GM12878 (cell line): ENCODE measurements around the gene PAK3. TPM values are rescaled to one million over a fixed set of nuclear protein-coding genes. Genes with fewer than 3 reads are reported as not detected.

Source experiments
- ATAC-seq: fragments of 200-7000 bp; cut with Tn5 transposase; 3 replicates; pipeline ENCODE4 v1.9.1; 2020; ENCODE audit warnings: mild to moderate bottlenecking, moderate library complexity
- BruUV-seq: library from RNA; stranded (reverse); fragments of 400-500 nt; replicated peaks from 2 replicates; lab custom pipeline; 2021; lab: Mats Ljungman, UMichigan
- CTCF ChIA-PET: fragments of 300-600 bp; sonication (Branson Sonifier 250); formaldehyde crosslinking; extraction: SDS; loops from one replicate; lab custom pipeline; 2021; ENCODE audit warnings: inconsistent platforms; lab: Yijun Ruan, JAX
- POLR2A ChIA-PET: fragments of 350-600 bp; formaldehyde crosslinking; extraction: SDS; loops from one replicate; lab custom pipeline; 2021; ENCODE audit warnings: inconsistent platforms; lab: Charles Lee
- RAD21 ChIA-PET: fragments of 300-600 bp; sonication (Branson Sonifier 250); formaldehyde crosslinking; loops from one replicate; lab custom pipeline; 2023; ENCODE audit warnings: antibody characterized with exemption; ENCODE audit not compliant: unreplicated experiment; lab: Charles Lee
- SMC1A ChIA-PET: fragments of 300-600 bp; sonication (Branson Sonifier 250); formaldehyde crosslinking; loops from one replicate; lab custom pipeline; 2023; ENCODE audit not compliant: unreplicated experiment, uncharacterized antibody; lab: Charles Lee
- DNase-seq: peaks from one replicate; pipeline ENCODE4 v3.0.0-alpha.2; 2011; ENCODE audit warnings: low read depth, low spot score
- FAIRE-seq: peaks from 3 replicates; lab custom pipeline; 2011; peaks lifted over from hg19 to GRCh38; lab: Jason Lieb, UNC
- H2AFZ ChIP-seq: 2 replicates; pipeline ENCODE4 v1.6.0; 2011; ENCODE audit warnings: low read depth, low read length, control low read depth; ENCODE audit not compliant: control insufficient read depth
- H3K27ac ChIP-seq: 2 replicates; pipeline ENCODE4 v1.5.1; 2011; ENCODE audit warnings: control low read depth; ENCODE audit not compliant: control insufficient read depth, insufficient read depth
- H3K27me3 ChIP-seq, 2 experiments: replicated peaks in 1 of 2; 2 replicates each; pipeline versions ENCODE4 v1.6.0 to v1.6.1; 2011; ENCODE audit warnings: low read length in 1 of 2; ENCODE audit not compliant: control insufficient read depth in 2 of 2, insufficient read depth in 2 of 2
- H3K36me3 ChIP-seq, 2 experiments: 2 replicates each; pipeline ENCODE4 v1.5.1; 2011; ENCODE audit warnings: low read length in 1 of 2; ENCODE audit not compliant: control insufficient read depth in 2 of 2, insufficient read depth in 2 of 2
- H3K4me1 ChIP-seq: 2 replicates; pipeline ENCODE4 v1.6.1; 2011; ENCODE audit warnings: mild to moderate bottlenecking, low read length, moderate library complexity, mixed read lengths; ENCODE audit not compliant: control insufficient read depth, insufficient read depth
- H3K4me2 ChIP-seq: 2 replicates; pipeline ENCODE4 v1.6.0; 2011; ENCODE audit warnings: control low read depth; ENCODE audit not compliant: control insufficient read depth, insufficient read depth
- H3K4me3 ChIP-seq: fragments of 200-600 bp; sonication (generic); 2 replicates; pipeline ENCODE4 v1.5.1; 2016
- H3K79me2 ChIP-seq: 2 replicates; pipeline ENCODE4 v1.6.0; 2011; ENCODE audit warnings: low read length; ENCODE audit not compliant: control insufficient read depth, insufficient read depth
- H3K9ac ChIP-seq: 2 replicates; pipeline ENCODE4 v1.8.0; 2011; ENCODE audit warnings: low read length, control low read depth, mixed read lengths; ENCODE audit not compliant: control insufficient read depth, insufficient read depth
- H3K9me3 ChIP-seq: replicated peaks from 3 replicates; pipeline ENCODE4 v1.5.1; 2011; ENCODE audit warnings: mild to moderate bottlenecking, low read length; ENCODE audit not compliant: control insufficient read depth, insufficient read depth
- H4K20me1 ChIP-seq: 2 replicates; pipeline ENCODE4 v1.6.0; 2011; ENCODE audit not compliant: control insufficient read depth, insufficient read depth
- CHD1 ChIP-seq: IDR thresholded peaks from 2 replicates; pipeline ENCODE4 v1.6.1; 2012; ENCODE audit warnings: low read depth, low read length, improper control_type of control experiment
- CTCF ChIP-seq, 3 experiments: IDR thresholded peaks in 2 of 3; conservative IDR thresholded peaks in 1 of 3; 2 replicates each; pipeline ENCODE4 v1.5.1; 2011; ENCODE audit warnings: low read depth in 3 of 3, low read length in 3 of 3, mild to moderate bottlenecking in 3 of 3, control low read depth in 2 of 3, moderate library complexity in 2 of 3, inconsistent platforms in 1 of 3, mixed read lengths in 1 of 3; ENCODE audit not compliant: control insufficient read depth in 2 of 3, insufficient read depth in 1 of 3; ENCODE audit errors: extremely low read depth in 1 of 3
- EZH2 ChIP-seq: IDR thresholded peaks from 2 replicates; pipeline ENCODE4 v1.6.1; 2012; ENCODE audit warnings: low read depth, mild to moderate bottlenecking, control low read depth, inconsistent platforms, low read length, borderline replicate concordance; ENCODE audit not compliant: control insufficient read depth
- GABPA ChIP-seq: IDR thresholded peaks from 2 replicates; pipeline ENCODE4 v1.6.1; 2014; ENCODE audit warnings: antibody characterized with exemption, low read depth, mild to moderate bottlenecking, inconsistent platforms
- MYB ChIP-seq: fragments of 150-350 bp; IDR thresholded peaks from 2 replicates; pipeline ENCODE4 v1.6.1; 2014; ENCODE audit warnings: mild to moderate bottlenecking, low read depth, low read length, borderline replicate concordance
- NBN ChIP-seq: fragments of 450-650 bp; IDR thresholded peaks from 2 replicates; pipeline ENCODE4 v1.6.1; 2016
- NFIC ChIP-seq: IDR thresholded peaks from 2 replicates; pipeline ENCODE4 v1.6.1; 2012; ENCODE audit warnings: low read depth, mild to moderate bottlenecking, inconsistent platforms, low read length, moderate library complexity
- POLR2AphosphoS2 ChIP-seq: IDR thresholded peaks from 2 replicates; pipeline ENCODE4 v1.6.1; 2011; ENCODE audit warnings: low read depth, mild to moderate bottlenecking, low read length, improper control_type of control experiment, moderate library complexity
- POU2F2 ChIP-seq: IDR thresholded peaks from 3 replicates; pipeline ENCODE4 v1.6.1; 2011; ENCODE audit warnings: low read depth, mild to moderate bottlenecking, low read length, borderline replicate concordance
- RAD21 ChIP-seq: IDR thresholded peaks from 2 replicates; pipeline ENCODE4 v1.6.1; 2011; ENCODE audit warnings: mild to moderate bottlenecking, low read depth, low read length, moderate library complexity; ENCODE audit not compliant: insufficient read depth
- RAD51 ChIP-seq: fragments of 450-650 bp; IDR thresholded peaks from 2 replicates; pipeline ENCODE4 v1.6.1; 2016; ENCODE audit warnings: moderate library complexity, mild to moderate bottlenecking, inconsistent platforms
- STAT3 ChIP-seq: IDR thresholded peaks from 2 replicates; pipeline ENCODE4 v1.6.1; 2011; ENCODE audit warnings: low read depth, low read length, improper control_type of control experiment
- USF2 ChIP-seq: IDR thresholded peaks from 2 replicates; pipeline ENCODE4 v1.6.1; 2011; ENCODE audit warnings: low read depth, low read length, improper control_type of control experiment, borderline replicate concordance
- YBX1 ChIP-seq: fragments of 450-650 bp; IDR thresholded peaks from 2 replicates; pipeline ENCODE4 v1.6.1; 2016; ENCODE audit warnings: antibody characterized with exemption
- WGBS: methylation state at CpG from one replicate; pipeline ENCODE4 v1.1.6; 2016; ENCODE audit warnings: low lambda C conversion rate; ENCODE audit not compliant: insufficient replicate concordance, insufficient coverage; ENCODE audit errors: missing lambda C conversion rate; 5-methylcytosine and 5-hydroxymethylcytosine counted together
- in situ Hi-C: fragments of 300-500 bp; cut with MboI; formaldehyde crosslinking; loops from 9 replicates; pipeline ENCODE4 v1.14.3; 2018; ENCODE audit warnings: mixed read lengths
- intact Hi-C: fragments of 100-400 bp; cut with micrococcal nuclease; formaldehyde crosslinking; loops from one replicate; pipeline ENCODE4 v1.14.2; 2022; ENCODE audit not compliant: unreplicated experiment
- polyA plus RNA-seq, 11 experiments: library from polyadenylated mRNA; depleted of rRNA in 4 of 11; unstranded in 6 of 11; stranded (reverse) in 5 of 11; fragments of >200 nt; fragmentation: Nextera tagmentation in 4 of 11; fragmentation: Illumina TruSeq in 1 of 11; extraction: Ambion mirVana in 4 of 11; extraction: Trizol in 1 of 11; gene quantifications; 1 replicate in 1 of 11; 2 replicates in 10 of 11; pipeline versions ENCODE4 v1.2.1 to v1.2.3, GENCODE V29; 2011 to 2016; ENCODE audit warnings: inconsistent platforms in 2 of 11, missing spikeins in 2 of 11, low read depth in 1 of 11
- total RNA-seq, 4 experiments: library from RNA; depleted of rRNA in 3 of 4; stranded (reverse); fragments of >200 nt in 3 of 4; fragmentation: Illumina TruSeq in 1 of 4; extraction: Trizol in 1 of 4; gene quantifications; 2 replicates each; pipeline versions ENCODE4 v1.2.1 to v1.2.3, GENCODE V29; 2013 to 2021

The PAK3 gene
- total and polyA plus RNA-seq, 10 of the 15 experiments (the other 5 are each of a cell fraction or from before 2014, with no cell fraction given) = 0.02 to 0.10 (median 0.04) TPM; not detected in 6

- no peak for FAIRE-seq
- no peak for DNase-seq
- ChIA-PET SMC1A (no interaction called here), CTCF (no interaction called here), RAD21 (no interaction called here), POLR2A (no interaction called here)
- WGBS = 75% methylated on average over 3 of the region's 3 CpGs
- intact Hi-C loops = no loop called here
- Histone ChIP-seq H3K4me1 (no peaks in the 10 kb centered on the region), H3K4me3 (no peak overlapping the region), H4K20me1 (no peaks in the 10 kb centered on the region), H3K9ac (no peak overlapping the region), H3K79me2 (no peaks in the 10 kb centered on the region), H3K36me3 (no peaks in the 10 kb centered on the region), H3K9me3 (no peaks in the 10 kb centered on the region), H2AFZ (no peak overlapping the region), H3K27me3 (no peaks in the 10 kb centered on the region), H3K4me2 (no peak overlapping the region), H3K27ac (no peak overlapping the region)
- no peak for ATAC-seq
- TF ChIP-seq POU2F2 (no peak), EZH2 (no peak), RAD21 (no peak), GABPA (no peak), NBN (no peak), NFIC (no peak), RAD51 (no peak), CTCF (IDR thresholded peaks at IDR 0.05 in 2 of 3, conservative IDR thresholded peaks at IDR 0.05 in 1 of 3; ENCODE audit: control insufficient read depth in 2 of 3, extremely low read depth in 1 of 3, insufficient read depth in 1 of 3, low read depth in 3 of 3, low read length in 3 of 3) (no peak), USF2 (no peak), MYB (no peak), POLR2AphosphoS2 (no peak), STAT3 (no peak), YBX1 (no peak), CHD1 (no peak)
- in situ Hi-C loops = no loop called here
- no TSS peak for BruUV-seq
Measured at GRCh38 chrX:111151764-111152163, 55.8 kb downstream of the PAK3 start.
